Central memory CD8-positive, alpha-beta T cell (primary cell): ENCODE data around the gene SUPT3H.

Source experiments
- ATAC-seq: fragments of 150-1000 bp; cut with Tn5 transposase; replicated peaks from 2 replicates; pipeline ENCODE4 v1.10.0; 2022; ENCODE audit warnings: mild to moderate bottlenecking, moderate FRiP score, moderate number of reproducible peaks; ENCODE audit not compliant: poor library complexity, severe bottlenecking; ENCODE audit errors: extremely low read depth
- DNase-seq, 2 donors: peaks; one replicate each; pipeline ENCODE4 v3.0.0; 2021; ENCODE audit warnings: low spot score in 2 of 2
- H3K27ac Mint-ChIP-seq: one replicate; pipeline ENCODE4 v1.8.0; 2022; ENCODE audit warnings: low read depth, mild to moderate bottlenecking, moderate library complexity, mixed read lengths
- H3K27me3 Mint-ChIP-seq: one replicate; pipeline ENCODE4 v1.8.0; 2022; ENCODE audit warnings: mixed read lengths
- H3K36me3 Mint-ChIP-seq: one replicate; pipeline ENCODE4 v1.8.0; 2022; ENCODE audit warnings: mild to moderate bottlenecking, moderate library complexity, mixed read lengths; ENCODE audit not compliant: insufficient read depth
- H3K4me1 Mint-ChIP-seq: one replicate; pipeline ENCODE4 v1.8.0; 2022; ENCODE audit warnings: mixed read lengths
- H3K4me3 Mint-ChIP-seq: one replicate; pipeline ENCODE4 v1.8.0; 2022; ENCODE audit warnings: mild to moderate bottlenecking, moderate library complexity, mixed read lengths
- H3K9me3 Mint-ChIP-seq: one replicate; pipeline ENCODE4 v1.8.0; 2022; ENCODE audit warnings: mixed read lengths

The SUPT3H gene

GRCh38 chr6:45417436-45417835 lies 39.7 kb upstream of the SUPT3H start:
- Mint-ChIP-seq H3K36me3 (peaks cover 12% of the 10 kb centered on the region), H3K4me1 (peaks cover 34% of the 10 kb centered on the region), H3K4me3 (no peak overlapping the region), H3K9me3 (no peaks in the 10 kb centered on the region), H3K27me3 (peaks cover 35% of the 10 kb centered on the region), H3K27ac (no peak overlapping the region)
- ATAC-seq (no peak), DNase-seq (no peak)

- Mint-ChIP-seq H3K36me3 (peaks cover 8% of the 10 kb centered on the region), H3K27ac (no peak overlapping the region), H3K27me3 (peaks cover 34% of the 10 kb centered on the region), H3K4me1 (peaks cover 27% of the 10 kb centered on the region), H3K9me3 (no peaks in the 10 kb centered on the region), H3K4me3 (no peak overlapping the region)
- no peak for ATAC-seq
- DNase-seq, result no peak
These were observed 39.0 kb upstream of the SUPT3H start for GRCh38 chr6:45416700-45417099.

- Mint-ChIP-seq H3K36me3 (peaks cover 4% of the 10 kb centered on the region), H3K4me1 (peaks cover 19% of the 10 kb centered on the region), H3K9me3 (no peaks in the 10 kb centered on the region), H3K27me3 (peaks cover 26% of the 10 kb centered on the region), H3K27ac (no peak overlapping the region), H3K4me3 (no peak overlapping the region)
- no peak for DNase-seq
- no peak for ATAC-seq
These were observed 38.2 kb upstream of the SUPT3H start for GRCh38 chr6:45415788-45416518.

GRCh38 chr6:45415315-45415714 lies 37.6 kb upstream of the SUPT3H start:
- no peak for DNase-seq
- H3K27ac Mint-ChIP-seq, result no peak overlapping the region
- no peak overlapping the region for H3K4me3 Mint-ChIP-seq
- no peaks in the 10 kb centered on the region for H3K9me3 Mint-ChIP-seq
- ATAC-seq, result no peak
- H3K36me3 Mint-ChIP-seq, result no peaks in the 10 kb centered on the region
- peaks cover 13% of the 10 kb centered on the region for H3K4me1 Mint-ChIP-seq
- H3K27me3 Mint-ChIP-seq, result peaks cover 20% of the 10 kb centered on the region

GRCh38 chr6:45411959-45412358 lies 34.2 kb upstream of the SUPT3H start:
- Mint-ChIP-seq H3K9me3 (no peaks in the 10 kb centered on the region), H3K27ac (no peak overlapping the region), H3K4me1 (no peaks in the 10 kb centered on the region), H3K27me3 (peaks cover 8% of the 10 kb centered on the region), H3K36me3 (no peaks in the 10 kb centered on the region), H3K4me3 (no peak overlapping the region)
- ATAC-seq (no peak), DNase-seq (no peak)

GRCh38 chr6:45400021-45400420 lies 22.3 kb upstream of the SUPT3H start:
- Mint-ChIP-seq H3K9me3 (no peaks in the 10 kb centered on the region), H3K36me3 (no peaks in the 10 kb centered on the region), H3K27me3 (peaks cover 42% of the 10 kb centered on the region), H3K27ac (no peak overlapping the region), H3K4me1 (no peaks in the 10 kb centered on the region), H3K4me3 (no peak overlapping the region)
- DNase-seq (no peak), ATAC-seq (no peak)

- Mint-ChIP-seq H3K27me3 (peaks cover 26% of the 10 kb centered on the region), H3K9me3 (no peaks in the 10 kb centered on the region), H3K27ac (no peak overlapping the region), H3K4me3 (no peak overlapping the region), H3K36me3 (no peaks in the 10 kb centered on the region), H3K4me1 (no peaks in the 10 kb centered on the region)
- DNase-seq (no peak), ATAC-seq (no peak)
These were observed 20.5 kb upstream of the SUPT3H start for GRCh38 chr6:45398075-45398813.

- no peaks in the 10 kb centered on the region for H3K36me3 Mint-ChIP-seq
- ATAC-seq, result no peak
- H3K9me3 Mint-ChIP-seq, result peaks cover 6% of the 10 kb centered on the region
- H3K4me1 Mint-ChIP-seq, result no peaks in the 10 kb centered on the region
- DNase-seq, result no peak
- no peak overlapping the region for H3K4me3 Mint-ChIP-seq
- no peak overlapping the region for H3K27ac Mint-ChIP-seq
- no peaks in the 10 kb centered on the region for H3K27me3 Mint-ChIP-seq
These were observed 16.9 kb upstream of the SUPT3H start for GRCh38 chr6:45394586-45395095.

- Mint-ChIP-seq H3K36me3 (no peaks in the 10 kb centered on the region), H3K9me3 (peaks cover 6% of the 10 kb centered on the region), H3K27me3 (peaks cover 23% of the 10 kb centered on the region), H3K4me1 (no peaks in the 10 kb centered on the region), H3K27ac (no peak overlapping the region), H3K4me3 (no peak overlapping the region)
- no peak for ATAC-seq
- DNase-seq, result no peak
These were observed 10.6 kb upstream of the SUPT3H start for GRCh38 chr6:45388328-45388727.

- Mint-ChIP-seq H3K27me3 (peaks cover 23% of the 10 kb centered on the region), H3K9me3 (no peaks in the 10 kb centered on the region), H3K4me3 (no peak overlapping the region), H3K27ac (no peak overlapping the region), H3K4me1 (no peaks in the 10 kb centered on the region), H3K36me3 (no peaks in the 10 kb centered on the region)
- no peak for ATAC-seq
- no peak for DNase-seq
These were observed 9.5 kb upstream of the SUPT3H start for GRCh38 chr6:45387236-45387635.

- DNase-seq (no peak), ATAC-seq (no peak)
- H3K36me3 Mint-ChIP-seq, result no peaks in the 10 kb centered on the region
- no peaks in the 10 kb centered on the region for H3K9me3 Mint-ChIP-seq
- peaks cover 23% of the 10 kb centered on the region for H3K27me3 Mint-ChIP-seq
- H3K27ac Mint-ChIP-seq, result no peak overlapping the region
- H3K4me1 Mint-ChIP-seq, result no peaks in the 10 kb centered on the region
- H3K4me3 Mint-ChIP-seq, result no peak overlapping the region
These were observed 8.8 kb upstream of the SUPT3H start for GRCh38 chr6:45386501-45386900.

- no peak overlapping the region for H3K4me3 Mint-ChIP-seq
- no peak for DNase-seq
- peaks cover 13% of the 10 kb centered on the region for H3K27me3 Mint-ChIP-seq
- H3K4me1 Mint-ChIP-seq, result peaks cover 15% of the 10 kb centered on the region
- ATAC-seq, result no peak
- no peak overlapping the region for H3K27ac Mint-ChIP-seq
- peaks cover 10% of the 10 kb centered on the region for H3K36me3 Mint-ChIP-seq
- no peaks in the 10 kb centered on the region for H3K9me3 Mint-ChIP-seq
These were observed 4.7 kb upstream of the SUPT3H start for GRCh38 chr6:45382391-45382790.

- Mint-ChIP-seq H3K4me3 (peak overlapping the region; percentile 95), H3K9me3 (no peaks in the 10 kb centered on the region), H3K36me3 (peaks cover 16% of the 10 kb centered on the region), H3K4me1 (peaks cover 25% of the 10 kb centered on the region), H3K27ac (peak overlapping the region; percentile 97), H3K27me3 (no peaks in the 10 kb centered on the region)
- peak; percentile 11 for ATAC-seq
- DNase-seq, result no peak
These were observed 696 bp upstream of the SUPT3H start for GRCh38 chr6:45378334-45378926.
